Transverse colon (tissue), 4 donors: Measurements from ENCODE around the gene CEBPA. TPM values are rescaled to one million over a fixed set of nuclear protein-coding genes. Genes with fewer than 3 reads are reported as not detected.

Experiments
- DNase-seq: peaks from one replicate; pipeline ENCODE4 v3.0.0-alpha.2; 2019
- H3K27ac ChIP-seq, 4 donors: fragments of 200-600 bp; sonication (generic); 2 replicates each; pipeline ENCODE4 v1.5.1; 2016 to 2018; ENCODE audit warnings: inconsistent platforms in 4 of 4
- H3K27me3 ChIP-seq: fragments of 200-600 bp; sonication (generic); 2 replicates; pipeline ENCODE4 v1.5.1; 2017; ENCODE audit warnings: inconsistent platforms
- H3K36me3 ChIP-seq, 4 donors: fragments of 200-600 bp; sonication (generic); 2 replicates each; pipeline ENCODE4 v1.5.1; 2017 to 2019; ENCODE audit warnings: inconsistent platforms in 4 of 4
- H3K4me1 ChIP-seq, 4 donors: fragments of 200-600 bp; sonication (generic); 2 replicates each; pipeline ENCODE4 v1.5.1; 2017 to 2020; ENCODE audit warnings: inconsistent platforms in 4 of 4
- H3K4me3 ChIP-seq, 4 donors: fragments of 200-600 bp; sonication (generic); 1 replicate in 1 of 4; 2 replicates in 3 of 4; pipeline versions ENCODE4 v1.5.1 to v1.6.1; 2017 to 2019; ENCODE audit warnings: inconsistent platforms in 4 of 4
- H3K9me3 ChIP-seq, 2 donors: fragments of 200-600 bp; sonication (generic); 2 replicates each; pipeline ENCODE4 v1.5.1; 2017 to 2019; ENCODE audit warnings: inconsistent platforms in 2 of 2
- EP300 ChIP-seq: sonication (generic); formaldehyde crosslinking; IDR thresholded peaks from one replicate; pipeline ENCODE4 v1.6.1; 2017; ENCODE audit warnings: antibody characterized with exemption, low read depth
- POLR2A ChIP-seq: fragments of 450-650 bp; IDR thresholded peaks from one replicate; pipeline ENCODE4 v1.6.1; 2016; ENCODE audit warnings: antibody characterized with exemption, mild to moderate bottlenecking, moderate library complexity
- POLR2AphosphoS5 ChIP-seq, 3 donors: sonication (generic); formaldehyde crosslinking; IDR thresholded peaks; one replicate each; pipeline ENCODE4 v1.6.1; 2016; ENCODE audit warnings: antibody characterized with exemption in 3 of 3
- WGBS, 2 donors: methylation state at CpG; one replicate each; pipeline ENCODE4 v1.1.5; 2018; ENCODE audit warnings: low coverage in 1 of 2; 5-methylcytosine and 5-hydroxymethylcytosine counted together
- in situ Hi-C, 4 donors: fragments of 200-750 bp; cut with MboI; loops; one replicate each; pipeline versions ENCODE4 v1.15.0 to v1.15.1; 2017; ENCODE audit warnings: low sequenced_read_pairs in 3 of 4, low pct_ligation_motif_present in 1 of 4, low pct_unique_long_range_greater_than_20kb in 1 of 4
- intact Hi-C: fragments of 100-400 bp; cut with DNase I; formaldehyde crosslinking; loops from one replicate; pipeline ENCODE4 v1.15.1; 2023; ENCODE audit warnings: low total_unique reads
- total RNA-seq, 4 donors: library from RNA; depleted of rRNA; stranded (reverse); fragments of >200 nt; gene quantifications; one replicate each; pipeline ENCODE4 v1.1.0, GENCODE V29; 2016
- TF ChIP-seq, protein P1 (sequence below), 5 experiments: fragments of 200-600 bp in 3 of 5; fragments of 450-650 bp in 2 of 5; sonication (generic) in 3 of 5; IDR thresholded peaks; 1 replicate in 2 of 5; 2 replicates in 3 of 5; pipeline ENCODE4 v1.5.1; 2016 to 2017; ENCODE audit warnings: antibody characterized with exemption in 5 of 5, inconsistent platforms in 3 of 5, mild to moderate bottlenecking in 2 of 5, moderate library complexity in 1 of 5

Gene CEBPA
- total RNA-seq, 4 donors from 2014 or later, result 69.4 to 84.2 (median 77.3) TPM

DNA sequence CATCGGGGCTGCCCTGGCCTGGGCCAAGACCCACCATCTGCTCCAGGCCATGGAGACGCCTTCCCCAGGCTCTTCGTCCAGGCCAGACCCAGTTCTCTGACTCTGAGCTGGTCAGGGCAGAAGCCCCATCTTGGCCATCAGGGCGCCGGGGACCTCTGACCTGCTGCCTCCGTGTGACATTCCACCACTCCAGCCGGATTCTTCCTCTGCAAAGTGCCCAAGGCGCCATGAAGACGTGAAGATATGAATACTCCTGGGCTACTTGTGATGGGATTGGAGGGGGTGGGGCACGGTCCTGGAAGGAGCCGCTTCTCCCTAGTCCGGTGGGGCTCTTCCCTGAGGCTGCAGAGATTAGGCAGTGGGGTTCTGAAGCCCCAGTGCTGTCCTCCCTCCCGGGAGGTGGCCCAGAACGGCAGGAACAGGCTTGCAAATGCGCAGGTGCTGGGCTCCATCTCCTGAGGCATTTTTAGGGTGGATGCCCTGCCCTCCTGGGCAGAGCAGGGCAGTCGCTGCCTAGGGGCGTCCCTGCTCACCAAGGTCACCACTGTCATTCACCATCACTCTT is 50.7 kb downstream of the CEBPA start:
- in situ Hi-C loops, result loop anchor here in 1 of 4 donors (25.0 kb wide), 1 partner anchor 511 kb away; no protein-coding TSS in a partner anchor
- WGBS, 2 donors, result 75% methylated on average over 17 of the region's 17 CpGs; no CpG with 5 or more reads in 1 of the 2 donors
- Histone ChIP-seq H3K4me1 (no peaks in the 10 kb centered on the region), H3K36me3 (no peaks in the 10 kb centered on the region), H3K27me3 (peaks cover 3% of the 10 kb centered on the region), H3K27ac (no peak overlapping the region), H3K4me3 (no peak overlapping the region), H3K9me3 (no peaks in the 10 kb centered on the region)
- TF ChIP-seq POLR2A, result no peak
- TF ChIP-seq, protein P1, sequence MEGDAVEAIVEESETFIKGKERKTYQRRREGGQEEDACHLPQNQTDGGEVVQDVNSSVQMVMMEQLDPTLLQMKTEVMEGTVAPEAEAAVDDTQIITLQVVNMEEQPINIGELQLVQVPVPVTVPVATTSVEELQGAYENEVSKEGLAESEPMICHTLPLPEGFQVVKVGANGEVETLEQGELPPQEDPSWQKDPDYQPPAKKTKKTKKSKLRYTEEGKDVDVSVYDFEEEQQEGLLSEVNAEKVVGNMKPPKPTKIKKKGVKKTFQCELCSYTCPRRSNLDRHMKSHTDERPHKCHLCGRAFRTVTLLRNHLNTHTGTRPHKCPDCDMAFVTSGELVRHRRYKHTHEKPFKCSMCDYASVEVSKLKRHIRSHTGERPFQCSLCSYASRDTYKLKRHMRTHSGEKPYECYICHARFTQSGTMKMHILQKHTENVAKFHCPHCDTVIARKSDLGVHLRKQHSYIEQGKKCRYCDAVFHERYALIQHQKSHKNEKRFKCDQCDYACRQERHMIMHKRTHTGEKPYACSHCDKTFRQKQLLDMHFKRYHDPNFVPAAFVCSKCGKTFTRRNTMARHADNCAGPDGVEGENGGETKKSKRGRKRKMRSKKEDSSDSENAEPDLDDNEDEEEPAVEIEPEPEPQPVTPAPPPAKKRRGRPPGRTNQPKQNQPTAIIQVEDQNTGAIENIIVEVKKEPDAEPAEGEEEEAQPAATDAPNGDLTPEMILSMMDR (IDR thresholded peaks at IDR 0.05), result no peak
- no peak for TF ChIP-seq POLR2AphosphoS5 (IDR thresholded peaks at IDR 0.05)
- no peak for TF ChIP-seq EP300
- intact Hi-C loops, result no loop called here
- no peak for DNase-seq

- in situ Hi-C loops, result loop anchor here in 1 of 4 donors (25.0 kb wide), 1 partner anchor 511 kb away; no protein-coding TSS in a partner anchor
- peaks cover 3% of the 10 kb centered on the region for H3K27me3 ChIP-seq
- DNase-seq, result no peak
- H3K36me3 ChIP-seq, result no peaks in the 10 kb centered on the region
- peaks cover 0 to under 1% of the 10 kb centered on the region in 2 donors for H3K9me3 ChIP-seq
- no peaks in the 10 kb centered on the region for H3K4me1 ChIP-seq
- intact Hi-C loops, result no loop called here
- no peak overlapping the region for H3K27ac ChIP-seq
- TF ChIP-seq POLR2AphosphoS5 (IDR thresholded peaks at IDR 0.05), result no peak
- TF ChIP-seq, protein P1 (IDR thresholded peaks at IDR 0.05), result no peak
- no peak for TF ChIP-seq POLR2A
- TF ChIP-seq EP300, result no peak
- no peak overlapping the region for H3K4me3 ChIP-seq
- 66% methylated on average over 8 of the region's 12 CpGs; no CpG with 5 or more reads in 1 of the 2 donors for WGBS, 2 donors
Measured at GRCh38 chr19:33251076-33251475, 51.3 kb downstream of the CEBPA start.

- in situ Hi-C loops (loop anchor here in 1 of 4 donors (25.0 kb wide), 1 partner anchor 512 kb away; no protein-coding TSS in a partner anchor), intact Hi-C loops (no loop called here)
- 84 to 100% methylated on average over 1 of the region's 1 CpG for WGBS, 2 donors
Measured at GRCh38 chr19:33250500-33250899, 51.8 kb downstream of the CEBPA start.

More at GRCh38 chr19:33250500-33250899, 51.8 kb downstream of the CEBPA start:
- Histone ChIP-seq H3K36me3 (no peaks in the 10 kb centered on the region), H3K4me1 (no peaks in the 10 kb centered on the region), H3K9me3 (peaks cover 3 to 6% of the 10 kb centered on the region in 2 donors), H3K27me3 (peaks cover 3% of the 10 kb centered on the region), H3K27ac (no peak overlapping the region), H3K4me3 (no peak overlapping the region)
- no peak for DNase-seq
- TF ChIP-seq POLR2A (no peak), POLR2AphosphoS5 (IDR thresholded peaks at IDR 0.05) (no peak), EP300 (no peak)
- TF ChIP-seq, protein P1 (IDR thresholded peaks at IDR 0.05), result no peak

Other genes starting within 250 kb of the CEBPA start
- gene RHPN2, start 237.6 kb downstream of the CEBPA start, total RNA-seq, result 100 to 1,000 TPM in 1 of 4 donors, 10 to 100 TPM in 3; 49.0 to 276 (median 74.3) TPM
- 10 to 100 TPM in 3 of 4 donors, 1 to 10 TPM in 1; 9.1 to 16.8 (median 14.8) TPM for gene GPATCH1, start 221.4 kb downstream of the CEBPA start, total RNA-seq
- not detected for gene WDR88, start 170.4 kb downstream of the CEBPA start, total RNA-seq
- 10 to 100 TPM; 12.5 to 23.6 (median 17.1) TPM for gene LRP3, start 108.2 kb downstream of the CEBPA start, total RNA-seq
- gene SLC7A10, start 76.7 kb downstream of the CEBPA start, total RNA-seq, result under 1 TPM in 1 of 4 donors, not detected in 3; 0.48 TPM
- 10 to 100 TPM; 22.4 to 66.7 (median 46.9) TPM for gene CEBPG, start 71.2 kb upstream of the CEBPA start, total RNA-seq
- 100 to 1,000 TPM in 3 of 4 donors, 10 to 100 TPM in 1; 92.6 to 323 (median 218) TPM for gene PEPD, start 219.3 kb upstream of the CEBPA start, total RNA-seq